ENCODE results near the gene PIK3C2G. TPM values are rescaled to one million over a fixed set of nuclear protein-coding genes. Genes with fewer than 3 reads are reported as not detected.

Gene PIK3C2G
- total and polyA plus RNA-seq, 4 donors, result 4.9 to 40.1 (median 19.4) TPM

DNA sequence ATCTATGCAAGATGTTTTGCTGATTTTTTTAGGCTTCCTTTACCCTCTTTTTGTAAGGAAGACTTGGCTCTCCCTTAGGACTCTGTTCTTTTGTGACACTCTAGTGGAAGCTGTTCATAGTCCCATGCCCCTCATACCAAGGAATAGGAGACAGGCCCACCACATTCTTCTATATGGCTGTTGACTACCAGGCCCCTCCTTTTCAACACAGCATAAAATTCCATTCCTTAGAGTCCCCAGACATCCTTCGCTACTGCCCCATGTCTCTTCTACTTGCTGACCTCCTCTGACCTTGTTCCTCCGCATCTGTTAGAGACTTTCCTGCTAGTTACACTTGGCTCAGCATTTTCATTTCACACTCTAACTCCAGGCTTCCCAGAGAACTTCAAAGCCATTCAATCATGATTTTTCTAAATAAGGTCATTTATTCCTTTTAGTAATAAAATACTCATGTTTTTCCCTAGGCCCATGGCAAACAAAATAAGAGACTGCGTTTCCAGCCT, 9.7 kb downstream of the PIK3C2G start:
- TF ChIP-seq HNF4A (conservative IDR thresholded peaks at IDR 0.05) (no peak), JUND (IDR thresholded peaks at IDR 0.05) (no peak), MAX (IDR thresholded peaks at IDR 0.05) (no peak), NR2F2 (IDR thresholded peaks at IDR 0.05) (no peak), GABPA (IDR thresholded peaks at IDR 0.05 in 1 of 2, conservative IDR thresholded peaks at IDR 0.05 in 1 of 2) (no peak), FOXA1 (IDR thresholded peaks at IDR 0.05) (no peak), RAD21 (IDR thresholded peaks at IDR 0.05) (no peak), FOXA2 (IDR thresholded peaks at IDR 0.05) (no peak), TAF1 (conservative IDR thresholded peaks at IDR 0.05) (no peak), HNF4G (IDR thresholded peaks at IDR 0.05) (no peak), SP1 (IDR thresholded peaks at IDR 0.05) (no peak), EGR1 (IDR thresholded peaks at IDR 0.05; ENCODE audit: low read depth in 2 of 2) (no peak), YY1 (IDR thresholded peaks at IDR 0.05) (no peak), CTCF (IDR thresholded peaks at IDR 0.05; ENCODE audit: low read depth, low read length, missing input control) (no peak), RXRA (IDR thresholded peaks at IDR 0.05) (no peak)
- TF ChIP-seq, protein P1, sequence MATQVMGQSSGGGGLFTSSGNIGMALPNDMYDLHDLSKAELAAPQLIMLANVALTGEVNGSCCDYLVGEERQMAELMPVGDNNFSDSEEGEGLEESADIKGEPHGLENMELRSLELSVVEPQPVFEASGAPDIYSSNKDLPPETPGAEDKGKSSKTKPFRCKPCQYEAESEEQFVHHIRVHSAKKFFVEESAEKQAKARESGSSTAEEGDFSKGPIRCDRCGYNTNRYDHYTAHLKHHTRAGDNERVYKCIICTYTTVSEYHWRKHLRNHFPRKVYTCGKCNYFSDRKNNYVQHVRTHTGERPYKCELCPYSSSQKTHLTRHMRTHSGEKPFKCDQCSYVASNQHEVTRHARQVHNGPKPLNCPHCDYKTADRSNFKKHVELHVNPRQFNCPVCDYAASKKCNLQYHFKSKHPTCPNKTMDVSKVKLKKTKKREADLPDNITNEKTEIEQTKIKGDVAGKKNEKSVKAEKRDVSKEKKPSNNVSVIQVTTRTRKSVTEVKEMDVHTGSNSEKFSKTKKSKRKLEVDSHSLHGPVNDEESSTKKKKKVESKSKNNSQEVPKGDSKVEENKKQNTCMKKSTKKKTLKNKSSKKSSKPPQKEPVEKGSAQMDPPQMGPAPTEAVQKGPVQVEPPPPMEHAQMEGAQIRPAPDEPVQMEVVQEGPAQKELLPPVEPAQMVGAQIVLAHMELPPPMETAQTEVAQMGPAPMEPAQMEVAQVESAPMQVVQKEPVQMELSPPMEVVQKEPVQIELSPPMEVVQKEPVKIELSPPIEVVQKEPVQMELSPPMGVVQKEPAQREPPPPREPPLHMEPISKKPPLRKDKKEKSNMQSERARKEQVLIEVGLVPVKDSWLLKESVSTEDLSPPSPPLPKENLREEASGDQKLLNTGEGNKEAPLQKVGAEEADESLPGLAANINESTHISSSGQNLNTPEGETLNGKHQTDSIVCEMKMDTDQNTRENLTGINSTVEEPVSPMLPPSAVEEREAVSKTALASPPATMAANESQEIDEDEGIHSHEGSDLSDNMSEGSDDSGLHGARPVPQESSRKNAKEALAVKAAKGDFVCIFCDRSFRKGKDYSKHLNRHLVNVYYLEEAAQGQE (IDR thresholded peaks at IDR 0.05), result no peak
- TF ChIP-seq, protein P2, sequence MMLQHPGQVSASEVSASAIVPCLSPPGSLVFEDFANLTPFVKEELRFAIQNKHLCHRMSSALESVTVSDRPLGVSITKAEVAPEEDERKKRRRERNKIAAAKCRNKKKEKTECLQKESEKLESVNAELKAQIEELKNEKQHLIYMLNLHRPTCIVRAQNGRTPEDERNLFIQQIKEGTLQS (IDR thresholded peaks at IDR 0.05), result no peak
- TF ChIP-seq, protein P3, sequence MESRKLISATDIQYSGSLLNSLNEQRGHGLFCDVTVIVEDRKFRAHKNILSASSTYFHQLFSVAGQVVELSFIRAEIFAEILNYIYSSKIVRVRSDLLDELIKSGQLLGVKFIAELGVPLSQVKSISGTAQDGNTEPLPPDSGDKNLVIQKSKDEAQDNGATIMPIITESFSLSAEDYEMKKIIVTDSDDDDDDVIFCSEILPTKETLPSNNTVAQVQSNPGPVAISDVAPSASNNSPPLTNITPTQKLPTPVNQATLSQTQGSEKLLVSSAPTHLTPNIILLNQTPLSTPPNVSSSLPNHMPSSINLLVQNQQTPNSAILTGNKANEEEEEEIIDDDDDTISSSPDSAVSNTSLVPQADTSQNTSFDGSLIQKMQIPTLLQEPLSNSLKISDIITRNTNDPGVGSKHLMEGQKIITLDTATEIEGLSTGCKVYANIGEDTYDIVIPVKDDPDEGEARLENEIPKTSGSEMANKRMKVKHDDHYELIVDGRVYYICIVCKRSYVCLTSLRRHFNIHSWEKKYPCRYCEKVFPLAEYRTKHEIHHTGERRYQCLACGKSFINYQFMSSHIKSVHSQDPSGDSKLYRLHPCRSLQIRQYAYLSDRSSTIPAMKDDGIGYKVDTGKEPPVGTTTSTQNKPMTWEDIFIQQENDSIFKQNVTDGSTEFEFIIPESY (IDR thresholded peaks at IDR 0.05), result no peak
- Histone ChIP-seq H3K27ac (ENCODE audit: low read depth in 1 of 2, low read length in 2 of 2) (no peak overlapping the region), H3K9me3 (ENCODE audit: control insufficient read depth in 4 of 4, low read length in 3 of 4) (no peaks in the 10 kb centered on the region), H3K36me3 (ENCODE audit: control insufficient read depth in 4 of 4, insufficient read depth in 3 of 4, low read depth in 1 of 4, low read length in 3 of 4) (peaks cover 0 to 2% (median 0%) of the 10 kb centered on the region in 4 donors), H3K27me3 (ENCODE audit: control insufficient read depth in 4 of 4, insufficient read depth in 4 of 4, low read length in 3 of 4) (no peaks in the 10 kb centered on the region), H3K4me3 (ENCODE audit: low read depth in 1 of 3, low read length in 3 of 3) (no peak overlapping the region), H3K9ac (ENCODE audit: low read depth in 1 of 2, low read length in 2 of 2) (no peak overlapping the region), H3K4me1 (ENCODE audit: control insufficient read depth in 4 of 4, insufficient read depth in 4 of 4, low read length in 3 of 4) (no peaks in the 10 kb centered on the region)
- WGBS, result 85% methylated on average over 3 of the region's 3 CpGs
- no peak for DNase-seq (ENCODE audit: low spot score)
